Liver (tissue), 9 donors: ENCODE results near the gene CDH4. TPM values are rescaled to one million over a fixed set of nuclear protein-coding genes. Genes with fewer than 3 reads are reported as not detected.

Source experiments
- DNase-seq: peaks from one replicate; pipeline ENCODE4 v3.0.0-alpha.2; 2017; ENCODE audit warnings: low spot score
- H3K27ac ChIP-seq, 2 donors: one replicate each; pipeline ENCODE4 v1.7.0; 2013; ENCODE audit warnings: inconsistent platforms in 2 of 2, low read length in 2 of 2, control low read depth in 1 of 2, low read depth in 1 of 2, mild to moderate bottlenecking in 1 of 2
- H3K27me3 ChIP-seq, 4 donors: one replicate each; pipeline versions ENCODE4 v1.6.1 to v1.7.0; 2013; ENCODE audit warnings: low read length in 3 of 4, inconsistent platforms in 1 of 4, mild to moderate bottlenecking in 1 of 4, moderate library complexity in 1 of 4; ENCODE audit not compliant: control insufficient read depth in 4 of 4, insufficient read depth in 4 of 4
- H3K36me3 ChIP-seq, 4 donors: one replicate each; pipeline versions ENCODE4 v1.6.1 to v1.7.0; 2013; ENCODE audit warnings: low read length in 3 of 4, mild to moderate bottlenecking in 3 of 4, low read depth in 1 of 4, moderate library complexity in 1 of 4; ENCODE audit not compliant: control insufficient read depth in 4 of 4, insufficient read depth in 3 of 4
- H3K4me1 ChIP-seq, 4 donors: one replicate each; pipeline versions ENCODE4 v1.6.1 to v1.7.0; 2013; ENCODE audit warnings: low read length in 3 of 4, mild to moderate bottlenecking in 3 of 4, moderate library complexity in 1 of 4; ENCODE audit not compliant: control insufficient read depth in 4 of 4, insufficient read depth in 4 of 4
- H3K4me3 ChIP-seq, 3 donors: one replicate each; pipeline versions ENCODE4 v1.6.1 to v1.7.0; 2013; ENCODE audit warnings: low read length in 3 of 3, control low read depth in 1 of 3, low read depth in 1 of 3, mild to moderate bottlenecking in 1 of 3
- H3K9ac ChIP-seq, 2 donors: one replicate each; pipeline ENCODE4 v1.7.0; 2013; ENCODE audit warnings: low read length in 2 of 2, mild to moderate bottlenecking in 2 of 2, moderate library complexity in 2 of 2, control low read depth in 1 of 2, low read depth in 1 of 2
- H3K9me3 ChIP-seq, 4 donors: one replicate each; pipeline versions ENCODE4 v1.6.1 to v1.7.0; 2013; ENCODE audit warnings: low read length in 3 of 4; ENCODE audit not compliant: control insufficient read depth in 4 of 4
- EGR1 ChIP-seq, 2 donors: IDR thresholded peaks; 2 replicates each; pipeline ENCODE4 v1.6.1; 2016 to 2018; ENCODE audit warnings: antibody characterized with exemption in 2 of 2, low read depth in 2 of 2
- FOXA1 ChIP-seq: IDR thresholded peaks from 2 replicates; pipeline ENCODE4 v1.6.1; 2016; ENCODE audit warnings: antibody characterized with exemption
- FOXA2 ChIP-seq: IDR thresholded peaks from 2 replicates; pipeline ENCODE4 v1.6.1; 2016; ENCODE audit warnings: antibody characterized with exemption
- GABPA ChIP-seq, 2 donors: IDR thresholded peaks in 1 of 2; conservative IDR thresholded peaks in 1 of 2; 2 replicates each; pipeline ENCODE4 v1.6.1; 2016; ENCODE audit warnings: antibody characterized with exemption in 2 of 2, mild to moderate bottlenecking in 1 of 2, moderate library complexity in 1 of 2
- HNF4A ChIP-seq, 2 donors: conservative IDR thresholded peaks; 2 replicates each; pipeline ENCODE4 v1.6.1; 2016; ENCODE audit warnings: antibody characterized with exemption in 2 of 2, mild to moderate bottlenecking in 2 of 2
- HNF4G ChIP-seq: IDR thresholded peaks from 2 replicates; pipeline ENCODE4 v1.6.1; 2016; ENCODE audit warnings: antibody characterized with exemption
- JUND ChIP-seq, 2 donors: IDR thresholded peaks; 2 replicates each; pipeline ENCODE4 v1.6.1; 2016; ENCODE audit warnings: antibody characterized with exemption in 2 of 2
- NR2F2 ChIP-seq: IDR thresholded peaks from 2 replicates; pipeline ENCODE4 v1.6.1; 2016; ENCODE audit warnings: antibody characterized with exemption
- RAD21 ChIP-seq, 2 donors: IDR thresholded peaks; 2 replicates each; pipeline ENCODE4 v1.6.1; 2016; ENCODE audit warnings: antibody characterized with exemption in 2 of 2, mild to moderate bottlenecking in 2 of 2
- RXRA ChIP-seq, 2 donors: IDR thresholded peaks; 2 replicates each; pipeline ENCODE4 v1.6.1; 2017 to 2018; ENCODE audit warnings: antibody characterized with exemption in 2 of 2, mild to moderate bottlenecking in 1 of 2
- SP1 ChIP-seq: IDR thresholded peaks from 2 replicates; pipeline ENCODE4 v1.6.1; 2018; ENCODE audit warnings: antibody characterized with exemption, mild to moderate bottlenecking
- TAF1 ChIP-seq: conservative IDR thresholded peaks from 2 replicates; pipeline ENCODE4 v1.6.1; 2016; ENCODE audit warnings: antibody characterized with exemption, mild to moderate bottlenecking
- YY1 ChIP-seq: IDR thresholded peaks from 2 replicates; pipeline ENCODE4 v1.6.1; 2016; ENCODE audit warnings: antibody characterized with exemption, mild to moderate bottlenecking
- WGBS: extraction: QIAGEN DNeasy Blood & Tissue Kit; methylation state at CpG from one replicate; pipeline ENCODE4 v1.1.7; 2013; 5-methylcytosine and 5-hydroxymethylcytosine counted together
- polyA plus RNA-seq, 2 donors: library from polyadenylated mRNA; stranded (reverse) in 1 of 2; unstranded in 1 of 2; fragments of 200-250 nt in 1 of 2; fragments of >200 nt in 1 of 2; fragmentation: Nextera tagmentation in 1 of 2; extraction: Ambion mirVana in 1 of 2; gene quantifications; one replicate each; pipeline versions ENCODE4 v1.2.1 to v1.2.3, GENCODE V29; 2013 to 2015
- total RNA-seq, 2 donors: library from RNA; depleted of rRNA; stranded (reverse); fragments of >200 nt; gene quantifications; one replicate each; pipeline ENCODE4 v1.2.3, GENCODE V29; 2014
- TF ChIP-seq, protein P1 (sequence below): fragments of 150-350 bp; IDR thresholded peaks from 2 replicates; pipeline ENCODE4 v1.5.1; 2017; ENCODE audit warnings: improper control_type of control experiment, low read depth, low read length; ENCODE audit not compliant: missing input control
- TF ChIP-seq, protein P2 (sequence below): IDR thresholded peaks from 2 replicates; pipeline ENCODE4 v1.6.1; 2016; ENCODE audit warnings: antibody characterized with exemption, mild to moderate bottlenecking
- TF ChIP-seq, protein P3 (sequence below): IDR thresholded peaks from 2 replicates; pipeline ENCODE4 v1.6.1; 2016; ENCODE audit warnings: antibody characterized with exemption
- TF ChIP-seq, protein P4 (sequence below): IDR thresholded peaks from 2 replicates; pipeline ENCODE4 v1.6.1; 2016; ENCODE audit warnings: antibody characterized with exemption
- TF ChIP-seq, protein P5 (sequence below): IDR thresholded peaks from 2 replicates; pipeline ENCODE4 v1.6.1; 2016; ENCODE audit warnings: antibody characterized with exemption
- donor health status: healthy.
- donor health status: healthy.
- donor health status: healthy.
- donor health status: healthy.
- donor health status: healthy.

Gene CDH4
- total and polyA plus RNA-seq, 4 donors, result 0.03 to 0.25 (median 0.19) TPM; not detected in 1

DNA sequence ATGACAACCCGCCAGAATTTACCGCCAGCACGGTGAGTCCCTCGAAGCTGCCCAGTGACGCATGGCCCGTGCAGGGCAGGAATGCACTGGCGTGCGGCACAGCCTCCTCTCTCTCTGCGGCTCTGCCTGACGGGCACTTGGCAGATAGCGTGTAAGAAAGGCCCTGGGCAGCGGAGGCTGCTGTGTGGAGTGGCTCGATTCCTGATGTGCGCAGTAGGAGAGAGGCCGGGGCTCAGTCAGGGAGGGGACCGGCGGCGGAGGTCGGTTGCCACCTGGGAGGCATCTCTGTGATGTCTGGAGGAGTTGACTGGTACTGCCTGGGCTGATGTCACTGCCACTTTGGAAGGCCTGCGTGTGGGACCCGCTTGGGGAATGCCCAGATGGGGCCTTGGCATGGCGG, 643.0 kb downstream of the CDH4 start:
- WGBS, result 86% methylated on average over 22 of the region's 22 CpGs
- no peak overlapping the region for H3K4me3 ChIP-seq
- no peak for TF ChIP-seq JUND (IDR thresholded peaks at IDR 0.05)
- TF ChIP-seq TAF1, result no peak
- no peak for TF ChIP-seq EGR1 (IDR thresholded peaks at IDR 0.05; ENCODE audit: low read depth in 2 of 2)
- TF ChIP-seq, protein P1, sequence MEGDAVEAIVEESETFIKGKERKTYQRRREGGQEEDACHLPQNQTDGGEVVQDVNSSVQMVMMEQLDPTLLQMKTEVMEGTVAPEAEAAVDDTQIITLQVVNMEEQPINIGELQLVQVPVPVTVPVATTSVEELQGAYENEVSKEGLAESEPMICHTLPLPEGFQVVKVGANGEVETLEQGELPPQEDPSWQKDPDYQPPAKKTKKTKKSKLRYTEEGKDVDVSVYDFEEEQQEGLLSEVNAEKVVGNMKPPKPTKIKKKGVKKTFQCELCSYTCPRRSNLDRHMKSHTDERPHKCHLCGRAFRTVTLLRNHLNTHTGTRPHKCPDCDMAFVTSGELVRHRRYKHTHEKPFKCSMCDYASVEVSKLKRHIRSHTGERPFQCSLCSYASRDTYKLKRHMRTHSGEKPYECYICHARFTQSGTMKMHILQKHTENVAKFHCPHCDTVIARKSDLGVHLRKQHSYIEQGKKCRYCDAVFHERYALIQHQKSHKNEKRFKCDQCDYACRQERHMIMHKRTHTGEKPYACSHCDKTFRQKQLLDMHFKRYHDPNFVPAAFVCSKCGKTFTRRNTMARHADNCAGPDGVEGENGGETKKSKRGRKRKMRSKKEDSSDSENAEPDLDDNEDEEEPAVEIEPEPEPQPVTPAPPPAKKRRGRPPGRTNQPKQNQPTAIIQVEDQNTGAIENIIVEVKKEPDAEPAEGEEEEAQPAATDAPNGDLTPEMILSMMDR, result no peak
- TF ChIP-seq GABPA (IDR thresholded peaks at IDR 0.05 in 1 of 2, conservative IDR thresholded peaks at IDR 0.05 in 1 of 2), result no peak
- TF ChIP-seq, protein P2, sequence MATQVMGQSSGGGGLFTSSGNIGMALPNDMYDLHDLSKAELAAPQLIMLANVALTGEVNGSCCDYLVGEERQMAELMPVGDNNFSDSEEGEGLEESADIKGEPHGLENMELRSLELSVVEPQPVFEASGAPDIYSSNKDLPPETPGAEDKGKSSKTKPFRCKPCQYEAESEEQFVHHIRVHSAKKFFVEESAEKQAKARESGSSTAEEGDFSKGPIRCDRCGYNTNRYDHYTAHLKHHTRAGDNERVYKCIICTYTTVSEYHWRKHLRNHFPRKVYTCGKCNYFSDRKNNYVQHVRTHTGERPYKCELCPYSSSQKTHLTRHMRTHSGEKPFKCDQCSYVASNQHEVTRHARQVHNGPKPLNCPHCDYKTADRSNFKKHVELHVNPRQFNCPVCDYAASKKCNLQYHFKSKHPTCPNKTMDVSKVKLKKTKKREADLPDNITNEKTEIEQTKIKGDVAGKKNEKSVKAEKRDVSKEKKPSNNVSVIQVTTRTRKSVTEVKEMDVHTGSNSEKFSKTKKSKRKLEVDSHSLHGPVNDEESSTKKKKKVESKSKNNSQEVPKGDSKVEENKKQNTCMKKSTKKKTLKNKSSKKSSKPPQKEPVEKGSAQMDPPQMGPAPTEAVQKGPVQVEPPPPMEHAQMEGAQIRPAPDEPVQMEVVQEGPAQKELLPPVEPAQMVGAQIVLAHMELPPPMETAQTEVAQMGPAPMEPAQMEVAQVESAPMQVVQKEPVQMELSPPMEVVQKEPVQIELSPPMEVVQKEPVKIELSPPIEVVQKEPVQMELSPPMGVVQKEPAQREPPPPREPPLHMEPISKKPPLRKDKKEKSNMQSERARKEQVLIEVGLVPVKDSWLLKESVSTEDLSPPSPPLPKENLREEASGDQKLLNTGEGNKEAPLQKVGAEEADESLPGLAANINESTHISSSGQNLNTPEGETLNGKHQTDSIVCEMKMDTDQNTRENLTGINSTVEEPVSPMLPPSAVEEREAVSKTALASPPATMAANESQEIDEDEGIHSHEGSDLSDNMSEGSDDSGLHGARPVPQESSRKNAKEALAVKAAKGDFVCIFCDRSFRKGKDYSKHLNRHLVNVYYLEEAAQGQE, result no peak
- no peak for TF ChIP-seq YY1
- no peak for TF ChIP-seq FOXA2
- TF ChIP-seq, protein P3, sequence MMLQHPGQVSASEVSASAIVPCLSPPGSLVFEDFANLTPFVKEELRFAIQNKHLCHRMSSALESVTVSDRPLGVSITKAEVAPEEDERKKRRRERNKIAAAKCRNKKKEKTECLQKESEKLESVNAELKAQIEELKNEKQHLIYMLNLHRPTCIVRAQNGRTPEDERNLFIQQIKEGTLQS, result no peak
- TF ChIP-seq SP1, result no peak
- no peak for TF ChIP-seq HNF4G
- no peak for TF ChIP-seq RAD21 (IDR thresholded peaks at IDR 0.05)
- TF ChIP-seq FOXA1, result no peak
- TF ChIP-seq HNF4A (conservative IDR thresholded peaks at IDR 0.05), result no peak
- no peak for TF ChIP-seq RXRA (IDR thresholded peaks at IDR 0.05)
- TF ChIP-seq, protein P4, sequence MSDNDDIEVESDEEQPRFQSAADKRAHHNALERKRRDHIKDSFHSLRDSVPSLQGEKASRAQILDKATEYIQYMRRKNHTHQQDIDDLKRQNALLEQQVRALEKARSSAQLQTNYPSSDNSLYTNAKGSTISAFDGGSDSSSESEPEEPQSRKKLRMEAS, result no peak
- TF ChIP-seq NR2F2, result no peak
- TF ChIP-seq, protein P5, sequence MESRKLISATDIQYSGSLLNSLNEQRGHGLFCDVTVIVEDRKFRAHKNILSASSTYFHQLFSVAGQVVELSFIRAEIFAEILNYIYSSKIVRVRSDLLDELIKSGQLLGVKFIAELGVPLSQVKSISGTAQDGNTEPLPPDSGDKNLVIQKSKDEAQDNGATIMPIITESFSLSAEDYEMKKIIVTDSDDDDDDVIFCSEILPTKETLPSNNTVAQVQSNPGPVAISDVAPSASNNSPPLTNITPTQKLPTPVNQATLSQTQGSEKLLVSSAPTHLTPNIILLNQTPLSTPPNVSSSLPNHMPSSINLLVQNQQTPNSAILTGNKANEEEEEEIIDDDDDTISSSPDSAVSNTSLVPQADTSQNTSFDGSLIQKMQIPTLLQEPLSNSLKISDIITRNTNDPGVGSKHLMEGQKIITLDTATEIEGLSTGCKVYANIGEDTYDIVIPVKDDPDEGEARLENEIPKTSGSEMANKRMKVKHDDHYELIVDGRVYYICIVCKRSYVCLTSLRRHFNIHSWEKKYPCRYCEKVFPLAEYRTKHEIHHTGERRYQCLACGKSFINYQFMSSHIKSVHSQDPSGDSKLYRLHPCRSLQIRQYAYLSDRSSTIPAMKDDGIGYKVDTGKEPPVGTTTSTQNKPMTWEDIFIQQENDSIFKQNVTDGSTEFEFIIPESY, result no peak
- no peaks in the 10 kb centered on the region for H3K27me3 ChIP-seq
- no peaks in the 10 kb centered on the region for H3K36me3 ChIP-seq
- no peaks in the 10 kb centered on the region for H3K4me1 ChIP-seq
- peaks cover 0 to 4% (median 2%) of the 10 kb centered on the region in 4 donors for H3K9me3 ChIP-seq
- no peak overlapping the region for H3K9ac ChIP-seq
- no peak overlapping the region for H3K27ac ChIP-seq
- DNase-seq, result no peak
